Colonic mucosa (tissue), 4 donors: ENCODE data around the gene GPATCH2L. TPM values are rescaled to one million over a fixed set of nuclear protein-coding genes. Genes with fewer than 3 reads are reported as not detected.

Experiments
- DNase-seq: peaks from one replicate; pipeline ENCODE4 v3.0.0-alpha.2; 2020
- H3K27ac ChIP-seq: fragments of 200-600 bp; one replicate; pipeline ENCODE4 v1.8.0; 2021
- H3K27me3 ChIP-seq: fragments of 200-600 bp; one replicate; pipeline ENCODE4 v1.8.0; 2021
- H3K36me3 ChIP-seq: fragments of 200-600 bp; one replicate; pipeline ENCODE4 v1.8.0; 2021
- H3K4me1 ChIP-seq: fragments of 200-600 bp; one replicate; pipeline ENCODE4 v1.8.0; 2021; ENCODE audit warnings: mild to moderate bottlenecking
- H3K4me3 ChIP-seq: fragments of 200-600 bp; one replicate; pipeline ENCODE4 v1.8.0; 2021
- H3K9ac ChIP-seq, 2 donors: one replicate each; pipeline ENCODE4 v1.7.0; 2013; ENCODE audit warnings: control low read depth in 2 of 2, low read depth in 2 of 2, low read length in 2 of 2
- H3K9me3 ChIP-seq: fragments of 200-600 bp; one replicate; pipeline ENCODE4 v1.8.0; 2021
- CTCF ChIP-seq: fragments of 200-600 bp; IDR thresholded peaks from one replicate; pipeline ENCODE4 v1.8.0; 2022; ENCODE audit warnings: antibody characterized with exemption, mild to moderate bottlenecking
- intact Hi-C: fragments of 100-400 bp; cut with DNase I; formaldehyde crosslinking; loops from one replicate; pipeline ENCODE4 v1.14.1; 2022
- total RNA-seq, 2 donors: library from RNA; stranded (reverse); fragmentation: NEBNext Ultra II Directional in 1 of 2; extraction: Animal tissue kit (Norgen Biotek cat#: 25700) in 1 of 2; gene quantifications; one replicate each; pipeline ENCODE4 v1.2.1, GENCODE V29; 2021
- donor health status: healthy.
- donor health status: DM: no; HTN: no; CAD: no.
- donor health status: DM: no; HTN: no; CAD: no.

GPATCH2L gene
- total RNA-seq, 2 donors from 2014 or later: 33.7 to 34.7 TPM

- Histone ChIP-seq H3K27me3 (no peaks in the 10 kb centered on the region), H3K9ac (no peak overlapping the region), H3K4me3 (no peak overlapping the region), H3K36me3 (no peaks in the 10 kb centered on the region), H3K4me1 (no peaks in the 10 kb centered on the region), H3K9me3 (no peaks in the 10 kb centered on the region), H3K27ac (no peak overlapping the region)
- no peak for DNase-seq
- no peak for TF ChIP-seq CTCF
- intact Hi-C loops: no loop called here
Measured at GRCh38 chr14:76121089-76121748, 30.5 kb upstream of the GPATCH2L start.

- Histone ChIP-seq H3K9me3 (no peaks in the 10 kb centered on the region), H3K4me3 (no peak overlapping the region), H3K9ac (no peak overlapping the region), H3K4me1 (no peaks in the 10 kb centered on the region), H3K36me3 (no peaks in the 10 kb centered on the region), H3K27me3 (no peaks in the 10 kb centered on the region), H3K27ac (no peak overlapping the region)
- no peak for DNase-seq
- no peak for TF ChIP-seq CTCF
- intact Hi-C loops: no loop called here
Measured at GRCh38 chr14:76123426-76124225, 28.1 kb upstream of the GPATCH2L start.

GRCh38 chr14:76125511-76125910, 26.2 kb upstream of the GPATCH2L start:
- no peak overlapping the region for H3K4me3 ChIP-seq
- no peak for TF ChIP-seq CTCF
- intact Hi-C loops: no loop called here
- H3K9ac ChIP-seq: no peak overlapping the region
- no peak overlapping the region for H3K27ac ChIP-seq
- H3K27me3 ChIP-seq: no peaks in the 10 kb centered on the region
- no peaks in the 10 kb centered on the region for H3K4me1 ChIP-seq
- H3K36me3 ChIP-seq: no peaks in the 10 kb centered on the region
- no peak for DNase-seq
- no peaks in the 10 kb centered on the region for H3K9me3 ChIP-seq

- Histone ChIP-seq H3K9ac (no peak overlapping the region), H3K36me3 (no peaks in the 10 kb centered on the region), H3K4me3 (no peak overlapping the region), H3K4me1 (no peaks in the 10 kb centered on the region), H3K27ac (no peak overlapping the region), H3K9me3 (no peaks in the 10 kb centered on the region), H3K27me3 (no peaks in the 10 kb centered on the region)
- no peak for TF ChIP-seq CTCF
- intact Hi-C loops: no loop called here
- DNase-seq: no peak
Measured at GRCh38 chr14:76126076-76126475, 25.6 kb upstream of the GPATCH2L start.

- Histone ChIP-seq H3K27me3 (no peaks in the 10 kb centered on the region), H3K36me3 (no peaks in the 10 kb centered on the region), H3K9me3 (no peaks in the 10 kb centered on the region), H3K9ac (no peak overlapping the region), H3K4me3 (no peak overlapping the region), H3K27ac (no peak overlapping the region), H3K4me1 (no peaks in the 10 kb centered on the region)
- intact Hi-C loops: no loop called here
- no peak for DNase-seq
- TF ChIP-seq CTCF: no peak
Measured at GRCh38 chr14:76129851-76130576, 21.7 kb upstream of the GPATCH2L start.
